Measurements from ENCODE around the gene CACNA1I.

DNA sequence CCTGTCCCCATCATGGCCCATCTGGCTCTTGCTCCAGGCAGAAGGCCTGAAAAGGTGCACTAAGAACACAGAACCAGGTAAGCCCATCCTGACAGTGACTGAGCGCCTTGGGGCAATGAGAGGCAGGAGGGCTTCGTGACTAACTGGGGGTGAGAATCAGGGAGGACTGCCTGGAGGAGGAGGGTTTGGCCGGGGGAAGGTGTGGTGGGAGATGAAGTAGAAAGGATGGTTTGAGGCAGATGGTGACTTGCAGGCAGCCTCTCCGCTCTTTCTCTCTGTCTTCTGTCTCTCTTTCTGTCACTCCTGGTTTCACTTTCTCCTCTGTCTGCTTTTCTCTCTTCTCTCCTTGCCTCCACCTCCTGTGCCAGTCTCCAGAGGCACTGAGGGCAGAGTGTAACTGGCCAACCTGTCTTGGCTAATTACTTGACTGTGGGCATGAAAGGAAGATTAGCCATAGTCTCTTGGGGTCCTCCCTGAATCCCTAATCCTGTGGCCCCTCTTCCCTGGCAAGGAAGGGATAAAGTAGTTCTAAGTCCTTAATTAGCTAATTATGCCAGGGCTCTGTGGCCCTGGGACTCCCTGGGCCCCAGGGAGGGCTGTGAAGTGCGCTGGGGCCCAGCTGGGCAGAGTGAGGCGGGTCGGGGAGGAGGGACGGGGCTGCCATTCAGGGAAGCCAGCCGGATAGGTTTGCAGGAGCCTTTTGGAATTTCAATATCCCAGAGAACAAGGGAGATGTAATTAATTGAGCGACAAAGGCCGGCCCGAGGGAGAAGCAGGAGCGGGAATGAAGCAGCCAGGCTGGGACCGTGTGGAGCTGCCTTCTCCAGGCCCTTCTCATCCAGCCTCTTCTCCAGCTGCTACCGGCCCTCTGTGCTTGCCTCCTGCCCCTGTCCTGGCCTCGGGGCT, 61.1 kb downstream of the CACNA1I start:
- TF ChIP-seq YY1 (tag by site-specific recombination; IDR thresholded peaks at IDR 0.05), result no peak
- TF ChIP-seq ZNF274 (IDR thresholded peaks at IDR 0.05; ENCODE audit: low read length), result no peak
- TF ChIP-seq ZNF274 (tag by site-specific recombination; IDR thresholded peaks at IDR 0.05; ENCODE audit: borderline replicate concordance), result no peak
- TF ChIP-seq, protein P1, sequence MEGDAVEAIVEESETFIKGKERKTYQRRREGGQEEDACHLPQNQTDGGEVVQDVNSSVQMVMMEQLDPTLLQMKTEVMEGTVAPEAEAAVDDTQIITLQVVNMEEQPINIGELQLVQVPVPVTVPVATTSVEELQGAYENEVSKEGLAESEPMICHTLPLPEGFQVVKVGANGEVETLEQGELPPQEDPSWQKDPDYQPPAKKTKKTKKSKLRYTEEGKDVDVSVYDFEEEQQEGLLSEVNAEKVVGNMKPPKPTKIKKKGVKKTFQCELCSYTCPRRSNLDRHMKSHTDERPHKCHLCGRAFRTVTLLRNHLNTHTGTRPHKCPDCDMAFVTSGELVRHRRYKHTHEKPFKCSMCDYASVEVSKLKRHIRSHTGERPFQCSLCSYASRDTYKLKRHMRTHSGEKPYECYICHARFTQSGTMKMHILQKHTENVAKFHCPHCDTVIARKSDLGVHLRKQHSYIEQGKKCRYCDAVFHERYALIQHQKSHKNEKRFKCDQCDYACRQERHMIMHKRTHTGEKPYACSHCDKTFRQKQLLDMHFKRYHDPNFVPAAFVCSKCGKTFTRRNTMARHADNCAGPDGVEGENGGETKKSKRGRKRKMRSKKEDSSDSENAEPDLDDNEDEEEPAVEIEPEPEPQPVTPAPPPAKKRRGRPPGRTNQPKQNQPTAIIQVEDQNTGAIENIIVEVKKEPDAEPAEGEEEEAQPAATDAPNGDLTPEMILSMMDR (tag by site-specific recombination; IDR thresholded peaks at IDR 0.05), result no peak
- TF ChIP-seq, protein P2, sequence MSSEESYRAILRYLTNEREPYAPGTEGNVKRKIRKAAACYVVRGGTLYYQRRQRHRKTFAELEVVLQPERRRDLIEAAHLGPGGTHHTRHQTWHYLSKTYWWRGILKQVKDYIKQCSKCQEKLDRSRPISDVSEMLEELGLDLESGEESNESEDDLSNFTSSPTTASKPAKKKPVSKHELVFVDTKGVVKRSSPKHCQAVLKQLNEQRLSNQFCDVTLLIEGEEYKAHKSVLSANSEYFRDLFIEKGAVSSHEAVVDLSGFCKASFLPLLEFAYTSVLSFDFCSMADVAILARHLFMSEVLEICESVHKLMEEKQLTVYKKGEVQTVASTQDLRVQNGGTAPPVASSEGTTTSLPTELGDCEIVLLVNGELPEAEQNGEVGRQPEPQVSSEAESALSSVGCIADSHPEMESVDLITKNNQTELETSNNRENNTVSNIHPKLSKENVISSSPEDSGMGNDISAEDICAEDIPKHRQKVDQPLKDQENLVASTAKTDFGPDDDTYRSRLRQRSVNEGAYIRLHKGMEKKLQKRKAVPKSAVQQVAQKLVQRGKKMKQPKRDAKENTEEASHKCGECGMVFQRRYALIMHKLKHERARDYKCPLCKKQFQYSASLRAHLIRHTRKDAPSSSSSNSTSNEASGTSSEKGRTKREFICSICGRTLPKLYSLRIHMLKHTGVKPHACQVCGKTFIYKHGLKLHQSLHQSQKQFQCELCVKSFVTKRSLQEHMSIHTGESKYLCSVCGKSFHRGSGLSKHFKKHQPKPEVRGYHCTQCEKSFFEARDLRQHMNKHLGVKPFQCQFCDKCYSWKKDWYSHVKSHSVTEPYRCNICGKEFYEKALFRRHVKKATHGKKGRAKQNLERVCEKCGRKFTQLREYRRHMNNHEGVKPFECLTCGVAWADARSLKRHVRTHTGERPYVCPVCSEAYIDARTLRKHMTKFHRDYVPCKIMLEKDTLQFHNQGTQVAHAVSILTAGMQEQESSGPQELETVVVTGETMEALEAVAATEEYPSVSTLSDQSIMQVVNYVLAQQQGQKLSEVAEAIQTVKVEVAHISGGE (tag by site-specific recombination; conservative IDR thresholded peaks at IDR 0.05; ENCODE audit: low read depth), result no peak
- TF ChIP-seq ZNF423 (tag by site-specific recombination; IDR thresholded peaks at IDR 0.05), result no peak
- TF ChIP-seq ZNF133 (tag by site-specific recombination; IDR thresholded peaks at IDR 0.05), result no peak
- TF ChIP-seq, protein P3, sequence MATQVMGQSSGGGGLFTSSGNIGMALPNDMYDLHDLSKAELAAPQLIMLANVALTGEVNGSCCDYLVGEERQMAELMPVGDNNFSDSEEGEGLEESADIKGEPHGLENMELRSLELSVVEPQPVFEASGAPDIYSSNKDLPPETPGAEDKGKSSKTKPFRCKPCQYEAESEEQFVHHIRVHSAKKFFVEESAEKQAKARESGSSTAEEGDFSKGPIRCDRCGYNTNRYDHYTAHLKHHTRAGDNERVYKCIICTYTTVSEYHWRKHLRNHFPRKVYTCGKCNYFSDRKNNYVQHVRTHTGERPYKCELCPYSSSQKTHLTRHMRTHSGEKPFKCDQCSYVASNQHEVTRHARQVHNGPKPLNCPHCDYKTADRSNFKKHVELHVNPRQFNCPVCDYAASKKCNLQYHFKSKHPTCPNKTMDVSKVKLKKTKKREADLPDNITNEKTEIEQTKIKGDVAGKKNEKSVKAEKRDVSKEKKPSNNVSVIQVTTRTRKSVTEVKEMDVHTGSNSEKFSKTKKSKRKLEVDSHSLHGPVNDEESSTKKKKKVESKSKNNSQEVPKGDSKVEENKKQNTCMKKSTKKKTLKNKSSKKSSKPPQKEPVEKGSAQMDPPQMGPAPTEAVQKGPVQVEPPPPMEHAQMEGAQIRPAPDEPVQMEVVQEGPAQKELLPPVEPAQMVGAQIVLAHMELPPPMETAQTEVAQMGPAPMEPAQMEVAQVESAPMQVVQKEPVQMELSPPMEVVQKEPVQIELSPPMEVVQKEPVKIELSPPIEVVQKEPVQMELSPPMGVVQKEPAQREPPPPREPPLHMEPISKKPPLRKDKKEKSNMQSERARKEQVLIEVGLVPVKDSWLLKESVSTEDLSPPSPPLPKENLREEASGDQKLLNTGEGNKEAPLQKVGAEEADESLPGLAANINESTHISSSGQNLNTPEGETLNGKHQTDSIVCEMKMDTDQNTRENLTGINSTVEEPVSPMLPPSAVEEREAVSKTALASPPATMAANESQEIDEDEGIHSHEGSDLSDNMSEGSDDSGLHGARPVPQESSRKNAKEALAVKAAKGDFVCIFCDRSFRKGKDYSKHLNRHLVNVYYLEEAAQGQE (tag by site-specific recombination; IDR thresholded peaks at IDR 0.05), result no peak

All from HEK293 (cell line).